Activated CD4-positive, alpha-beta T cell treated with anti-CD3 and anti-CD28 coated beads, Interleukin-2, Interleukin-6, amounts not matched to agents 100 ng/mL and 50 ng/mL, durations not matched to agents 16 hours and 8 hours (primary cell): Measurements from ENCODE around the gene SUGP2.
"Not testable (repeated sequence)": the region's sequence is repeated elsewhere in the genome, so short reads cannot be mapped to it uniquely, and the experiment has no call there.

Experiments
- DNase-seq: peaks from one replicate; pipeline ENCODE4 v3.0.0-alpha.2; 2020

SUGP2 gene

GRCh38 chr19:18989316-18989715 lies 44.0 kb downstream of the SUGP2 start:
- no peak for DNase-seq

- no peak for DNase-seq
These were observed 45.9 kb downstream of the SUGP2 start for GRCh38 chr19:18987456-18987855.

GRCh38 chr19:18985257-18985656 lies 48.1 kb downstream of the SUGP2 start:
- no peak for DNase-seq

- DNase-seq, result no peak
These were observed 49.1 kb downstream of the SUGP2 start for GRCh38 chr19:18984251-18984650.

GRCh38 chr19:18982669-18983068 lies 50.6 kb downstream of the SUGP2 start:
- DNase-seq, result no peak

- DNase-seq, result no peak
These were observed 52.8 kb downstream of the SUGP2 start for GRCh38 chr19:18980432-18981020.

- no peak for DNase-seq
These were observed 54.7 kb downstream of the SUGP2 start for GRCh38 chr19:18978616-18979015.

GRCh38 chr19:18975869-18976268 lies 57.4 kb downstream of the SUGP2 start:
- no peak for DNase-seq

- no peak for DNase-seq
These were observed 58.3 kb downstream of the SUGP2 start for GRCh38 chr19:18975011-18975410.

GRCh38 chr19:18972851-18973250 lies 60.5 kb downstream of the SUGP2 start:
- no peak for DNase-seq

- no peak for DNase-seq
These were observed 61.0 kb downstream of the SUGP2 start for GRCh38 chr19:18972301-18972811.

- DNase-seq, result no peak
These were observed 63.2 kb downstream of the SUGP2 start for GRCh38 chr19:18969931-18970659.

GRCh38 chr19:18967358-18968146 lies 65.8 kb downstream of the SUGP2 start:
- DNase-seq, result peak; percentile 15

- no peak for DNase-seq
These were observed 67.0 kb downstream of the SUGP2 start for GRCh38 chr19:18966307-18966706.

GRCh38 chr19:18964121-18964520 lies 69.2 kb downstream of the SUGP2 start:
- no peak for DNase-seq

- no peak for DNase-seq
These were observed 71.3 kb downstream of the SUGP2 start for GRCh38 chr19:18961767-18962620.

- no peak for DNase-seq
These were observed 72.9 kb downstream of the SUGP2 start for GRCh38 chr19:18960370-18960769.

- DNase-seq, result no peak
These were observed 78.3 kb downstream of the SUGP2 start for GRCh38 chr19:18955042-18955441.

GRCh38 chr19:18954094-18954493 lies 79.2 kb downstream of the SUGP2 start:
- DNase-seq, result no peak

GRCh38 chr19:18952364-18953003 lies 80.8 kb downstream of the SUGP2 start:
- not testable (repeated sequence) for DNase-seq

GRCh38 chr19:18951721-18952281 lies 81.5 kb downstream of the SUGP2 start:
- DNase-seq, result no peak

- DNase-seq, result no peak
These were observed 83.5 kb downstream of the SUGP2 start for GRCh38 chr19:18949858-18950257.
